ENCODE measurements around the gene UGT1A5. TPM values are rescaled to one million over a fixed set of nuclear protein-coding genes. Genes with fewer than 3 reads are reported as not detected.

Gene UGT1A5
- total and polyA plus RNA-seq, 2 of the 13 experiments (the other 11 are each of a cell fraction or from before 2014, with no cell fraction given): not detected

DNA sequence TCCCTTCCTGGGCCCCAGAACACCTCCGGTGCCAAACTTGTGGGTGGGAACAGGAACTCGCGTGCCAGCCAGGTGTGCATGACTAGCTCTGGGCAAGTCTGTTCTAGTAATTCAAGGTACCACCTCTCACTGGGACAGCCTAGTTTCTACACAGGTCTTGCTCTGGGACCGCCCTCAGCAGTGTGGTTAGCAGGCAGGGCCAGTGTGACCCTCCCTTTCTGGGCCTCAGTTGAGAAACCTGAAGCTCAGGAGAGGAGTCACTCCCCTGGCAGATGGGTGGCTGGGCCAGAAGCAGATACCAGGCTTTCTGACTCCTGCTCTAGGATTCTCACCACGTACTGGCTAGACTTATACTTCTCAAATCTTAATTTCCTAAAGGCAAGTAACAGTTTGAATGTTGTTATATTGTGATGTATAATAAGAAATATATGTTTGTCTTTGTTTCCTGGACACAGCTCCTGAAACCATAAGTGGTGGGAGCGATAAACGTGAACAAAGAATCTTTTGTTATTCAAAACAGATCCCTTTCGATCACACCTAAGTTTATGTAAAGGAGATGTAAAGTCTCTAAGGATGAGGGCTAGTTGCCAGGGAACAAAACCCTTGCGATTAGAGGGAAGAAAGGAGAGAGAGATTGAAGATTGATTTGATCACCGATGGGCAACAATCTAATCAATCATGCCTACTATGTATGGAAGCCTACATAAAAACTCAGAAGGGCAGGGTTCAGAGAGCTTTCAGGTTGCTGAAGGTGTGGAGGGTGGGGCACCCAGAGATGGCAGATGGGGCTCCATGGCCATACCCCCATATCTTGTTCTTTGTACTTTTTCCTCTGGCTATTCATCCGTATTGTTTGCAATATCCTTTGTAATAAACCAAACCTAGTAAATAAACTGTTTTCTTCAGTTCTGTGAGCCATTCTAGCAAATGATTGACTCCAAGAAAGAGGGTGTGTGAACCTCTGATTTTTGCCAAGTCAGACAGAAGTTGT is 21.0 kb upstream of the UGT1A5 start:
- no peak overlapping the region for H3K4me3 ChIP-seq (replicated peaks in 1 of 3; ENCODE audit: insufficient read depth in 1 of 3, low read depth in 2 of 3, low read length in 3 of 3)
- no peaks in the 10 kb centered on the region for H3K79me2 ChIP-seq (ENCODE audit: insufficient read depth, low read length)
- no peaks in the 10 kb centered on the region for H3K27me3 ChIP-seq (ENCODE audit: control insufficient read depth in 1 of 2, insufficient read depth in 2 of 2, low read length in 2 of 2)
- no peaks in the 10 kb centered on the region for H3K36me3 ChIP-seq (replicated peaks in 1 of 2; ENCODE audit: control insufficient read depth in 1 of 2, insufficient read depth in 2 of 2, low read length in 2 of 2)
- no peak overlapping the region for H3K4me2 ChIP-seq (ENCODE audit: low read depth, low read length)
- TF ChIP-seq MED8 (CRISPR knock-in tag; IDR thresholded peaks at IDR 0.05; ENCODE audit: insufficient replicate concordance) (no peak), TBX3 (IDR thresholded peaks at IDR 0.05; ENCODE audit: borderline replicate concordance) (no peak), PHF8 (CRISPR knock-in tag; IDR thresholded peaks at IDR 0.05) (no peak), ZNF773 (CRISPR knock-in tag; IDR thresholded peaks at IDR 0.05; ENCODE audit: borderline replicate concordance) (no peak), HDAC6 (IDR thresholded peaks at IDR 0.05; ENCODE audit: low read depth, low read length) (no peak)
- TF ChIP-seq, protein P1, sequence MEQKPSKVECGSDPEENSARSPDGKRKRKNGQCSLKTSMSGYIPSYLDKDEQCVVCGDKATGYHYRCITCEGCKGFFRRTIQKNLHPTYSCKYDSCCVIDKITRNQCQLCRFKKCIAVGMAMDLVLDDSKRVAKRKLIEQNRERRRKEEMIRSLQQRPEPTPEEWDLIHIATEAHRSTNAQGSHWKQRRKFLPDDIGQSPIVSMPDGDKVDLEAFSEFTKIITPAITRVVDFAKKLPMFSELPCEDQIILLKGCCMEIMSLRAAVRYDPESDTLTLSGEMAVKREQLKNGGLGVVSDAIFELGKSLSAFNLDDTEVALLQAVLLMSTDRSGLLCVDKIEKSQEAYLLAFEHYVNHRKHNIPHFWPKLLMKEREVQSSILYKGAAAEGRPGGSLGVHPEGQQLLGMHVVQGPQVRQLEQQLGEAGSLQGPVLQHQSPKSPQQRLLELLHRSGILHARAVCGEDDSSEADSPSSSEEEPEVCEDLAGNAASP (CRISPR knock-in tag; IDR thresholded peaks at IDR 0.05; ENCODE audit: borderline replicate concordance): no peak
- TF ChIP-seq, protein P2, sequence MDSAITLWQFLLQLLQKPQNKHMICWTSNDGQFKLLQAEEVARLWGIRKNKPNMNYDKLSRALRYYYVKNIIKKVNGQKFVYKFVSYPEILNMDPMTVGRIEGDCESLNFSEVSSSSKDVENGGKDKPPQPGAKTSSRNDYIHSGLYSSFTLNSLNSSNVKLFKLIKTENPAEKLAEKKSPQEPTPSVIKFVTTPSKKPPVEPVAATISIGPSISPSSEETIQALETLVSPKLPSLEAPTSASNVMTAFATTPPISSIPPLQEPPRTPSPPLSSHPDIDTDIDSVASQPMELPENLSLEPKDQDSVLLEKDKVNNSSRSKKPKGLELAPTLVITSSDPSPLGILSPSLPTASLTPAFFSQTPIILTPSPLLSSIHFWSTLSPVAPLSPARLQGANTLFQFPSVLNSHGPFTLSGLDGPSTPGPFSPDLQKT (CRISPR knock-in tag; IDR thresholded peaks at IDR 0.05; ENCODE audit: borderline replicate concordance): no peak
- TF ChIP-seq, protein P3, sequence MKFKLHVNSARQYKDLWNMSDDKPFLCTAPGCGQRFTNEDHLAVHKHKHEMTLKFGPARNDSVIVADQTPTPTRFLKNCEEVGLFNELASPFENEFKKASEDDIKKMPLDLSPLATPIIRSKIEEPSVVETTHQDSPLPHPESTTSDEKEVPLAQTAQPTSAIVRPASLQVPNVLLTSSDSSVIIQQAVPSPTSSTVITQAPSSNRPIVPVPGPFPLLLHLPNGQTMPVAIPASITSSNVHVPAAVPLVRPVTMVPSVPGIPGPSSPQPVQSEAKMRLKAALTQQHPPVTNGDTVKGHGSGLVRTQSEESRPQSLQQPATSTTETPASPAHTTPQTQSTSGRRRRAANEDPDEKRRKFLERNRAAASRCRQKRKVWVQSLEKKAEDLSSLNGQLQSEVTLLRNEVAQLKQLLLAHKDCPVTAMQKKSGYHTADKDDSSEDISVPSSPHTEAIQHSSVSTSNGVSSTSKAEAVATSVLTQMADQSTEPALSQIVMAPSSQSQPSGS (CRISPR knock-in tag; IDR thresholded peaks at IDR 0.05): no peak
- no peak for ATAC-seq
- no peaks in the 10 kb centered on the region for H3K9me3 ChIP-seq (ENCODE audit: low read length)
- H3K27ac ChIP-seq (ENCODE audit: extremely low read length, insufficient read depth, low read length): no peak overlapping the region
- no peak overlapping the region for H2AFZ ChIP-seq (ENCODE audit: low read length)
- CTCF ChIA-PET (ENCODE audit: low intra/inter-chr PET ratio, low total read pairs): no interaction called here
- DNase-seq (ENCODE audit: low spot score): no peak
- in situ Hi-C loops (cut with HindIII; ENCODE audit: extremely low pct_ligation_motif_present, low pct_unique_long_range_greater_than_20kb) (no loop called here), intact Hi-C loops (cut with micrococcal nuclease; ENCODE audit: unreplicated experiment) (no loop called here)
- no TSS peak for BruUV-seq (replicated peaks)
- POLR2A ChIA-PET: no interaction called here
- 76% methylated on average over 11 of the region's 11 CpGs for WGBS (ENCODE audit: low lambda C conversion rate)
- no peaks in the 10 kb centered on the region for H4K20me1 ChIP-seq (ENCODE audit: insufficient read depth, low read length)
- no peak for FAIRE-seq
- H3K9ac ChIP-seq (ENCODE audit: insufficient read depth, low read depth, low read length): no peak overlapping the region
- peaks cover 16% of the 10 kb centered on the region for H3K4me1 ChIP-seq (ENCODE audit: insufficient read depth, low read length)

All from HepG2 (cell line).